Measurements from ENCODE around the gene MAGT1.
"Not testable (repeated sequence)": the region's sequence is repeated elsewhere in the genome, so short reads cannot be mapped to it uniquely, and the experiment has no call there.

Gene MAGT1

GRCh38 chrX:77894921-77895886 is at the start of gene MAGT1:
TSS of gene MAGT1 (minus strand) at chrX:77895435. CDS start at chrX:77895410, 25 bp downstream.
- DNase-seq: peak; percentile 97

- not testable (repeated sequence) for DNase-seq
Observed at GRCh38 chrX:77945031-77945430, 49.8 kb upstream of the MAGT1 start.

DNA sequence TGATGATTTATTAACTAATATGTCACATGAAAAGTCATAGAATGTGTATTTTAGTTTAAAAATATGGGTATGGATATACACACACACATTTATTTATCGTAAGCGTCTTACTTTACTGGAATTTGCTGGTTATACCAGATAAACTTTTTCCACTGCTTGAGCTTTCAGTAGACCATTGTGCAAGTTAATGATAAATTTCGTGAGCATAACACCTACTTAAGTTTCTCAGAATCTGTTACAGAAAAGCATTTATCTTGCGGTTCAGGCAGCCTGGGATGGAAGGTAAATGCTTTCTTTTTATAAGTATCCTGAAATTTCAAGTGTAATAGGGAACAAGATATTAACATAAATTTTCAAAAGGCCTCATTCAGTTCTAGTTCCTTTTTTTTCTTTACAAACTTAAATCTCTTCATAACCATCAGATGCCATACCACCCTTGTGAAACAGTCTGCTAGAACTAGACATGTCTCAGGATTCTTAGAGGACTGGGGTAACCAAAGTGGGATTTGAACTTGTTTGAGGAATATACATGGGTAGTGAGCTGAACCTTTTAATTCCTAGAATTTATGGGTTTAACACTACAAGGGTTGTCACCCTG is 42.9 kb upstream of the MAGT1 start:
- DNase-seq: no peak

- no peak for DNase-seq
Observed at GRCh38 chrX:77937291-77937690, 42.1 kb upstream of the MAGT1 start.

DNA sequence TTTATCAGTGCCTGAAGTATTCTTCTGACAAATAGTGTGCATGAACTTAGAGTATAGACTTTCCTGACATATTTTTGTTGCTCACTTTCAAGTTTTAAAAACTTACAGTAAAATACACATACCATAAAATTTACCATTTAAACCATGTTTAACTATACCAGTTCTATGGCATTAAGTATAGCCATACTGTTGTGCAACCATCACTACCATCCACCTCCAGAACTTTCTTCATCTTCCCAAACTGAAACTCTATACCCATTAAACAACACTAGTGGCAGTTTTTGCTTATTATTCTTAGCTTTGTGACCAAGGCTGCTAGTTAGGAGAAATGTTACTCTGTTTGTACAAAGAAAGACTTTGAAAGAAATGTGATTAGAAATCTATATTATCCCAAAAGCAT is 41.1 kb upstream of the MAGT1 start:
- DNase-seq: no peak

DNA sequence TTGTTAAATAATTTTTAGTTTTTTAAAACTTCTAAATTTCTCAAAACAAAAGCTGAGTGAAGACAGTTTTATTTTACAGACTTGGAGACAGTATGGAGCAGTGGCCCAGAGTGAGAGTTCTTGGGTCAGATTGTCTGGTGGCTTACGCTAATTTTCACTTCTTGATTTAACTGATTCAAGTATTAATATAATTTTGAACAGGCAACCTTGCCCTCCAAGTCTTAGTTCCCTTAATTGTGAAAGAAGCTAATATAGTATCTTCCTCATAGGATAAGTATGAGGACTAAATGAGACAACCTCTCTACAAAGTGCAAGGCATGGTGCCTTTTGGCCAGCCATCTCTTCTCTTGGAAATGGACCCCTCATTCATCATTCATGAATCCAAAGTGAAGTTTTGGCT is 40.7 kb upstream of the MAGT1 start:
- no peak for DNase-seq

DNA sequence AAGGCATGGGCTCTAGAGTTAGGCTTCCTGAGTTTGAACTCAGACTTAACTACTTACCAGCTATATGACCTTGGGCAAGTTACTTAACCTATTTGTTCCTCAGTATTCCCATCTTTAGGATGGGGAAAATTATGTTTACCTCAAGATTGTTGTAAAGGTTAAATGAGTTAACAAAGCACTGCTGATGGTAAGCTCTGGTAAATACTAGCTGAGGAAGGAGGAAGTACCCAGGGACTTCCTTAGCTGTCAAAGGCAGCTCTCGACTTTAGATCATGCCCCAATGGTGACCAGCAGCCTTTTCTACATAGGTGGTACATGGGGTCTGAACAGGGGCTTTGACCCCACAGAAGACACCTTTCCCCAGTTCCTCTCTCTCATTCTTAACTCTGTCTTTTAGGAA is 35.3 kb upstream of the MAGT1 start:
- DNase-seq: no peak

DNA sequence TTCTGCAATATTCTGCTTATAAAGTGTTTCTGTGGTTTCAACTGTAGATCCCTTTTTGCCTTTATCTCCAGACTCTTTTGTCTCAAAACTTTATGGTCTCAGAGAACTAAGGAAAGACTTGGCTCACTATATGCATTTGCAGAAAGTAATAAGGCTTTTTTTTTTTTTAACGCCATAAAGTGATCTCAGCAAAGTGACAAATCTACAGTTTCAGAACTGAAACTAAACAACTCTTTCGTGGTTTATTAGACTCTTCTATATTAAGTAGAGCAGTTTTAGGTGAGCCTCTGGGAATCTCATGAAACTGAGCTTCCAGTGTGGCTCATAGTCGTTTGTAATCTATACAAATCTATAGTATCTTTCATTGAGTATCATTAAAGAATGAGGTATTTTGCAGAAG is 30.5 kb upstream of the MAGT1 start:
- no peak for DNase-seq

GRCh38 chrX:77924320-77924859 is 29.2 kb upstream of the MAGT1 start:
- DNase-seq: no peak

DNA sequence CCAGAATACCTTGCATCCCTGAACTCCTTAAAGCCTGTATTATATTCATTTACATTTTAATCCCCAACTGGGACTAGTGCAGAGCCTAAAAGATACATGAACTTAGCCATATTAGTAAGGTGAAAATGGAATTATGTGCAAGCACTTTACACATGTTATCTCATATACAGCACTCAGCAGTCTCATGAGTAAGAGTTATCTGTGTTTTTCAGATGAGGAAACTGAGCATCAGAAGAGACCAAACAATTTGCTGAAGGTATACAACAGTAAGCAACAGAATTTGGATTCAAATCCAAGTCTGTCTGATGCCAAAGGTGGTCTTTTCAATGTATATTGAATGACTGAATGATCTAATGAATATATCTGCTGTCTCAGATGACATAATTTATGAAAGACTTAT is 27.6 kb upstream of the MAGT1 start:
- no peak for DNase-seq

GRCh38 chrX:77919370-77919769 is 24.1 kb upstream of the MAGT1 start:
- not testable (repeated sequence) for DNase-seq

- no peak for DNase-seq
Observed at GRCh38 chrX:77918568-77918967, 23.3 kb upstream of the MAGT1 start.

GRCh38 chrX:77917294-77917933 is 22.2 kb upstream of the MAGT1 start:
- no peak for DNase-seq

DNA sequence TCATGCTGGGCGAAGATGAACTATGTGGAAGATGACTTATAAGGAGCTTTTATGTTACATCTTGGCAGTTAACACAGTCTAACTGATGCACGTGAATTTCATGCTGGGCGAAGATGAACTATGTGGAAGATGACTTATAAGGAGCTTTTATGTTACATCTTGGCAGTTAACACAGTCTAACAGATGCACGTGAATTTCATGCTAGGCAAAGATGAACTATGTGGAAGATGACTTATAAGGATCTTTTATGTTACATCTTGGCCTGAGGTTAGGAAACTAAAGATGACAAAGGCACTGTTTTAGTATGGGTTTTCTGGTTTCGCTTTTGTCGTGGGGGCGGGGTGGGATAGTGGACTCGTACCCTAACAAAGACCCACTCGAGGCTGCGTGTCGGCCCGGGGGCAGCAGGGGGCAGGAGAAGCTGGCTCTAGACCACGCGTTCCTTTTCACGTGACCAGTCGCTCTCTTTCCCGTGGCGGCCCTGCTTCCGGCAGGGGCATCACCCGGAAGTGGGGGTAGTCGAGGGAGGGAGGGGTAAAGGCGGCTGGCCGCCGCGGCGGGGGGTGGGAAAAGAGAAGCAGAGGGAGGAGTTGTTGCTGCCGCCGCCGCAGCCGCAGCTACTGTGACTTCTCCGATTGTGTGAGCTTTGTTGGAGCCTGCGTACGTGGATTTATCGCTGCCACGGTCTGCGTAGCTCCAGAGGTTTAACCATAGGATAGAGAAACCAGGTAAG is 15.0 kb upstream of the MAGT1 start, which contains the start of gene ATP7A:
ATP7A (plus strand) TSS at position 586 of the 733 bp plus-strand sequence. CDS start 60,949 bp downstream, outside the sequence.
- DNase-seq: peak; percentile 95

DNA sequence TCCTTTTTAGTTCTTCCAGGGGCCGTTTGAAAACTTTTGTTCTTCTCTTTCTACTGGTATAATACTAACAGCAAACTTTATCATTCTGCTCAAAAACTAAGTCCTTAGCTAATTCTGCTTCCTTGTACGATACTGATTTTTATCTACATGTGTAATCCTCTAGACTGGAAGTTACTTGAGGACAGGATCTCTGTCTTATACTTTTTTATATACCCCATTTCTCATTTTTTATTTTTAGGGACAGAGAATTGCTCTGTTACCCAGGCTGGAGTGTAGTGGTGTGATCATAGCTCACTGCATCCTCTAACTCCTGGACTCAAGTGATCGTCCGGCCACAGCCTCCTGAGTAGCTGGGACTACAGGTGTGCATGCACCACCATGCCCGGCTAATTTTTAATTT is 6.3 kb upstream of the MAGT1 start:
- DNase-seq: no peak

- no peak for DNase-seq
Observed at GRCh38 chrX:77900688-77901087, 5.5 kb upstream of the MAGT1 start.

DNA sequence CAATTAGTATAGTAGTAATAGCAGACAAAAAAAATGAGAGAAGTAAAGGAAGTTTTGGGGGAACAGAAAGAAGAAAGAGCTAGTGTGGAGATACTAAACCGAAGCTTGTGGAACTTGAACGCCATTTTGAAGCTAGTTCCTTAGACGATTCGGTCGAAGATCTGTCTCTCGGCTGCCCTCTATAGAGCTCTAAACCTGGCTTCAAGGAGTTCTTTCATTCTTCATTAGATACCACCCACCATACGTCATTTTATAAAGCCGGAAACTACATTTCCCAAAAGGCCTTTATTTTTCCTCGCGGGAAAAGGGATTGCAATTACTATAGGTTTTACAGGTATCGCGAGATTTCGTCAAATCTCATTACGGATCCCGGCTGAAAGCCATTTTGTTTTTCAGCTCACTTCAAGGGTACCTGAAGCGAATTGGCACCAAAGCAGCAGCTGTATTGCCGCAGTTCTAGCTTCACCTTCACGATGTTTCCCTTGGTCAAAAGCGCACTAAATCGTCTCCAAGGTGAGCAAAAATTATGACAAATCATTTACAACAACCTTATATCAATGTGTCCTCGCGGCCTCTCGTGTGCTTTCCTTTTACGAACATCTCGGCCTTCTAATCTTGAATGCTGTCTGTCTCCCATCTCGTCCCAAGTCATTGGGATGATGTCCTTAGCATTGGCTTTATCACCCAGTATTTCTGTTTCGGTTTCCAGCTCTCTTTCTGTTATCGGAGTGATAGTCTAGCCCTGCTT is 4.0 kb upstream of the MAGT1 start, which contains the start of gene COX7B:
COX7B (plus strand) TSS at position 388 of the 748 bp plus-strand sequence; CDS start at position 474, 86 bp downstream.
- peak; percentile 96 for DNase-seq

DNA sequence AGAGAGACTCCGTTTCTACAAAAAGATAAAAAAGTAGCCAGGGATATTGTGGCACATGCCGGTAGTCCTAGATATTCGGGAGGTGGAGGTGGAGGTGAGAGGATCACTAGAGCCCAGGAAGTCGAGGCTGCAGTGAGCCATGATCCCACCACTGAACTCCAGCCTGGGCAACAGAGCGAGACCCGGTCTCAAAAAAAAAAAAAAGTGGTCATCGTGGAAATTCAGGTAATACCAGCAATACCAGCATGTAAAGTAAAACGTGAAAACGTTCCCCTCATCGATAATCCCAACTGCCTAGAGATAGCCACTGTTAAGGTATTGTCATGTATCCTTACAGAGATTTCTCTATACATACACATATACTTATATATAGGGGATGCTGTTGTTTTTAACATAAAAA is 1.5 kb downstream of the MAGT1 start:
- no peak for DNase-seq

GRCh38 chrX:77892887-77893286 is 2.3 kb downstream of the MAGT1 start:
- DNase-seq: no peak

DNA sequence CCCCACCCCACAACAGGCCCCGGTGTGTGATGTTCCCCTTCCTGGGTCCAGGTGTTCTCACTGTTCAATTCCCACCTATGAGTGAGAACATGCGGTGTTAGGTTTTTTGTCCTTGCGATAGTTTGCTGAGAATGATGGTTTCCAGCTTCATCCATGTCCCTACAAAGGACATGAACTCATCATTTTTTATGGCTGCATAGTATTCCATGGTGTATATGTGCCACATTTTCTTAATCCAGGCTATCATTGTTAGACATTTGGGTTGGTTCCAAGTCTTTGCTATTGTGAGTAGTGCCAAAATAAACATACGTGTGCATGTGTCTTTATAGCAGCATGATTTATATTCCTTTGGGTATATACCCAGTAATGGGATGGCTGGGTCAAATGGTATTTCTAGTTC is 13.8 kb downstream of the MAGT1 start:
- DNase-seq: not testable (repeated sequence)

- no peak for DNase-seq
Observed at GRCh38 chrX:77875372-77875771, 19.9 kb downstream of the MAGT1 start.

DNA sequence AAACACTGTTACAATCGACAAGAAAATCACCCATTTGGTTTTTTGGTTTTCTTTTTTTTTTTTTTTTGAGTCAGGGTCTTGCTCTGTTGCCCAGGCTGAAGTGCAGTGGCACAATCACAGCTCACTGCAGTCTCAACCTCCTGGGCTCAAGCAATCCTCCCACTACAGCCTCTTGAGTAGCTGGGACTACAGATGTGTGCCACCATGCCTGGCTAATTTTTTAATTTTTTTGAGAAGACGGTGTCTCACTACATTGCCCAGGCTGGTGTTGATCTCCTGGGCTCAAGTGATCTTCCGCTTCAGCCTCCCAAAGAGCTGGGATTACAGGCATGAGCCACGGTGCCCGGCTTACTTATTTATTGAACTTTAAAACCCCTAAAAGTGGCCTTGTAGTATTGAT is 63.7 kb downstream of the MAGT1 start:
- not testable (repeated sequence) for DNase-seq

Data from CD4-positive, alpha-beta T cell treated with Interleukin-4 for 4 hours (primary cell).